ENCODE measurements around the gene KRTAP10-2. TPM values are rescaled to one million over a fixed set of nuclear protein-coding genes. Genes with fewer than 3 reads are reported as not detected.

KRTAP10-2 gene
- total and polyA plus RNA-seq, 7 donors, result not detected

DNA sequence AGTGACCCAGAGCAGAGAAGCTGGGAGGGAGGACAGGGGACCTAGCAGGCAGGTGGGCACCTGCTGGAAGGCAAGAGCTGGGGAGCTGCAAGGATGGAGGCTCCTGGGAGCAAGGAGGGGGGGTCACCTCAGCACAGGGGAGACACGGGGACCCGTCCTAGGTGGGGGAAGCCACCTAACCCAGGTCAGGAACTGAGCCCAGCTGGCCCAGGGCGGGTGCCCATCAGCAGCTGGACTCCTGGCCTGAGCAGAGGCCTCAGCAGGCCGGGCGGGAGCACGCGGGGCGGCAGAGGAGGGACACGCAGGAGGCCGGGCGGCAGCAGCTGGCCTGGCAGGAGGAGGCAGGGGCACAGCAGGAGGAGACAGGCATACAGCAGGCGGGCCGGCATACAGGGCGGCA lies 12.3 kb downstream of the KRTAP10-2 start:
- Histone ChIP-seq H3K4me1 (no peaks in the 10 kb centered on the region), H3K27ac (no peak overlapping the region), H3K4me3 (no peak overlapping the region), H3K9me3 (no peaks in the 10 kb centered on the region), H3K27me3 (ENCODE audit: insufficient read depth in 3 of 3, low read length in 2 of 3) (peaks cover 0 to 17% (median 9%) of the 10 kb centered on the region in 3 donors), H3K36me3 (ENCODE audit: insufficient read depth in 1 of 2, low read depth in 1 of 2) (no peaks in the 10 kb centered on the region)
- WGBS, 3 donors, result 19 to 24% (median 21%) methylated on average over 6 to 14 of the region's 14 CpGs
- intact Hi-C loops (cut with DNase I), result no loop called here
- ATAC-seq (no peak), DNase-seq (no peak)
- TF ChIP-seq, protein P1, sequence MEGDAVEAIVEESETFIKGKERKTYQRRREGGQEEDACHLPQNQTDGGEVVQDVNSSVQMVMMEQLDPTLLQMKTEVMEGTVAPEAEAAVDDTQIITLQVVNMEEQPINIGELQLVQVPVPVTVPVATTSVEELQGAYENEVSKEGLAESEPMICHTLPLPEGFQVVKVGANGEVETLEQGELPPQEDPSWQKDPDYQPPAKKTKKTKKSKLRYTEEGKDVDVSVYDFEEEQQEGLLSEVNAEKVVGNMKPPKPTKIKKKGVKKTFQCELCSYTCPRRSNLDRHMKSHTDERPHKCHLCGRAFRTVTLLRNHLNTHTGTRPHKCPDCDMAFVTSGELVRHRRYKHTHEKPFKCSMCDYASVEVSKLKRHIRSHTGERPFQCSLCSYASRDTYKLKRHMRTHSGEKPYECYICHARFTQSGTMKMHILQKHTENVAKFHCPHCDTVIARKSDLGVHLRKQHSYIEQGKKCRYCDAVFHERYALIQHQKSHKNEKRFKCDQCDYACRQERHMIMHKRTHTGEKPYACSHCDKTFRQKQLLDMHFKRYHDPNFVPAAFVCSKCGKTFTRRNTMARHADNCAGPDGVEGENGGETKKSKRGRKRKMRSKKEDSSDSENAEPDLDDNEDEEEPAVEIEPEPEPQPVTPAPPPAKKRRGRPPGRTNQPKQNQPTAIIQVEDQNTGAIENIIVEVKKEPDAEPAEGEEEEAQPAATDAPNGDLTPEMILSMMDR (IDR thresholded peaks at IDR 0.05), result no peak

DNA sequence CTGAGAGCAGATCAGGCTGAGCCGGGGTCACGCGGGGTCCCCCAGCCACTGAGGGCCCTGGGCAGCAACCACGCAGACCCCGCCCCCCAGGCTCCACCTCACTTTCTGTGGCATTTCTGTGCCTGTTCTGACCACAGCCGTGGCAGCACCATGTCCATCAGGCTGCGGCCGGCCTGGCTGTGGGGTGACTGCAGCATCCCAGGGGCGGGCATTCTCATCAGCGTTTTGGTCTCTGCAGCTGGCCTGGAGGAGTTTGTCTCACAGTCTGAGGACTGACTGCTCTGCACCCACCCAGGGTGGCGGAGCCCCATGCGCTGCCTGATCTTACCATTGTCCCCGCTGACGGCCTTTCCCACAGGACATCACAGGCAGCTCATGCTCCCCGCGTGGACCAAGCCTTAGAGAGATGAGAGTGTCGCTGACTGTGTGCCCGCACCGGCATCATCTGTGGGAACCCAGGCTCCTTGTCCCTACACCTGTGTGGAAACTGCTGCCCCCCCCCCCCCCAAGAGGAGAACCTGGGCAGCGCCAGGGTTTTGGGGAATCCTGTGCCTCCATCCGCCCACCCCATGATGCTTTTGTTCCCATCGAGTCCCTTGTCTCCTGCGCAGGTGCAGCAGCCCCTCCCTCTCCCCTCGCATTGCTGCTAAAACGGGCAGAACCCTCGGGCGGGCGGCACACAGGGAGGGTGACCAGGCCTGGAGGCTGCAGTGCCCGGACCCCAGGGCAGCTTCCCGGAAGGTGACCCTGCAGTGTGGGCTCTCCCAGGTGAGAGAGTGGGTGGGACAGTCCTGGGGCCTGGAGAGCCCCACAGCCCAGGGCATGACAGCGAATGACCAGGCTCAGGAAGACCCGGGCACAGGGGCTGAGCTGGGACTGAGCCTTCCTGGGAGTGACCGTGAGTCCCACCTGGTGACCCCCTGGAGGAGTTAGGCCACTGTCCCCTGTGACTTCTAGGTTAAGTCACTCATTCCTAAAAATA lies 13.1 kb downstream of the KRTAP10-2 start:
- WGBS, 3 donors, result 90 to 92% (median 90%) methylated on average over 30 to 33 of the region's 33 CpGs
- Histone ChIP-seq H3K27me3 (ENCODE audit: insufficient read depth in 3 of 3, low read length in 2 of 3) (peaks cover 0 to 17% (median 9%) of the 10 kb centered on the region in 3 donors), H3K4me3 (no peak overlapping the region), H3K4me1 (no peaks in the 10 kb centered on the region), H3K9me3 (no peaks in the 10 kb centered on the region), H3K36me3 (ENCODE audit: insufficient read depth in 1 of 2, low read depth in 1 of 2) (no peaks in the 10 kb centered on the region), H3K27ac (no peak overlapping the region)
- DNase-seq (no peak), ATAC-seq (no peak)
- intact Hi-C loops (cut with DNase I), result no loop called here
- TF ChIP-seq, protein P1 (IDR thresholded peaks at IDR 0.05), result no peak

DNA sequence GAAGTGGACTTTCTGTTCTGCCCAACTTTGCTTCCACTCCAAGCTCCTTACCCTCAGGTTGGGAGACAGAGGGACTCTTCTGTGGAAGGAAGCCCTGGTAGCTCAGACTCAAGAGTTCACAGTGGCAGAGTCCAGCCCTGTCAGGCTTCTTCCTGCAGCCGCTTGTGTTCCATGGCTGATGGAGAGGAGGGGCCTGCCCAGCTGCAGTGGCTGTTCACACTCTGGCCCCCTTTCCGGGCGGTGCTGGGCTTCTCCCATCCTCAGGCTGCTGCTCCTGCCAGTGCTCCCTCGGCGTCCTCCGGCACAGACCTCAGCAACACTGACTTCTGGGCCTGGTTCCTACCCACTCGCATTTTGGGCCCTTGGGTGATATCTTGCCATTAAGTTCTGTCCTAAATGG lies 15.3 kb downstream of the KRTAP10-2 start:
- ATAC-seq, result no peak
- Histone ChIP-seq H3K27me3 (ENCODE audit: insufficient read depth in 3 of 3, low read length in 2 of 3) (peaks cover 0 to 19% (median 9%) of the 10 kb centered on the region in 3 donors), H3K9me3 (no peaks in the 10 kb centered on the region), H3K36me3 (ENCODE audit: insufficient read depth in 1 of 2, low read depth in 1 of 2) (no peaks in the 10 kb centered on the region), H3K27ac (no peak overlapping the region), H3K4me1 (no peaks in the 10 kb centered on the region), H3K4me3 (no peak overlapping the region)
- TF ChIP-seq, protein P1 (IDR thresholded peaks at IDR 0.05), result no peak
- DNase-seq, result no peak
- WGBS, 3 donors, result 42 to 51% (median 45%) methylated on average over 7 of the region's 7 CpGs
- intact Hi-C loops (cut with DNase I), result no loop called here

DNA sequence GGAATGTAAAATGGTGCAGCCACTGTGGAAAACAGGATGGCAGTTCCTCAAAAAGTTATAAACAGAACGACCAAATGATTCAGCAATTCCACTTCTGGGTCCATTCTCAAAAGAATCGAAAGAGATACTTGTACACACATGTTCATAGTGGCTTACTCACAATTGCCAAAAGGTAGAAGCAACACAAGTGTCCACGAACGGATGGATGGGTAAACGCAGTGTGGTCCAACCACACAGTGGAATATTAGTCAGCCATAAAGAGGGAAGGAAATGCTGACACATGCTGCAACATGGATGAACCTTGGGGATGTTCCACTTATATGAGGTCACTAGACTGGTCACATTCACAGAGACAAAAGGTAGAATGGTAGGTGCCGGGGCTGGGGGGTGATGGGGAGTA lies 16.6 kb downstream of the KRTAP10-2 start:
- H3K4me1 ChIP-seq, result no peaks in the 10 kb centered on the region
- DNase-seq (no peak), ATAC-seq (no peak)
- H3K9me3 ChIP-seq, result no peaks in the 10 kb centered on the region
- H3K4me3 ChIP-seq, result no peak overlapping the region
- H3K27ac ChIP-seq, result no peak overlapping the region
- intact Hi-C loops (cut with DNase I), result no loop called here
- TF ChIP-seq, protein P1 (IDR thresholded peaks at IDR 0.05), result no peak
- peaks cover 0 to 20% (median 5%) of the 10 kb centered on the region in 3 donors for H3K27me3 ChIP-seq (ENCODE audit: insufficient read depth in 3 of 3, low read length in 2 of 3)
- 91 to 97% (median 93%) methylated on average over 6 of the region's 6 CpGs for WGBS, 3 donors
- no peaks in the 10 kb centered on the region for H3K36me3 ChIP-seq (ENCODE audit: insufficient read depth in 1 of 2, low read depth in 1 of 2)
